GM12878 (cell line): ENCODE results near the gene VEZF1.

ENCODE experiments used
- BACH1 ChIP-seq: fragments of 450-650 bp; IDR thresholded peaks from 2 replicates; pipeline ENCODE4 v1.6.1; 2017; ENCODE audit warnings: mild to moderate bottlenecking, borderline replicate concordance
- CBX3 ChIP-seq: fragments of 200-600 bp; sonication (generic); IDR thresholded peaks from 2 replicates; pipeline ENCODE4 v1.6.1; 2016; ENCODE audit warnings: low read depth, borderline replicate concordance
- CTCF ChIP-seq, 3 experiments: IDR thresholded peaks in 2 of 3; conservative IDR thresholded peaks in 1 of 3; 2 replicates each; pipeline ENCODE4 v1.5.1; 2011; ENCODE audit warnings: low read depth in 3 of 3, low read length in 3 of 3, mild to moderate bottlenecking in 3 of 3, control low read depth in 2 of 3, moderate library complexity in 2 of 3, inconsistent platforms in 1 of 3, mixed read lengths in 1 of 3; ENCODE audit not compliant: control insufficient read depth in 2 of 3, insufficient read depth in 1 of 3; ENCODE audit errors: extremely low read depth in 1 of 3
- GABPA ChIP-seq: IDR thresholded peaks from 2 replicates; pipeline ENCODE4 v1.6.1; 2014; ENCODE audit warnings: antibody characterized with exemption, low read depth, mild to moderate bottlenecking, inconsistent platforms
- LARP7 ChIP-seq: fragments of 450-650 bp; IDR thresholded peaks from 2 replicates; pipeline ENCODE4 v1.6.1; 2017; ENCODE audit warnings: mild to moderate bottlenecking
- NR2C2 ChIP-seq: IDR thresholded peaks from 2 replicates; pipeline ENCODE4 v1.6.1; 2011; ENCODE audit warnings: borderline replicate concordance, low read depth; ENCODE audit not compliant: control insufficient read depth, insufficient read length
- POLR2A ChIP-seq: IDR thresholded peaks from 2 replicates; pipeline ENCODE4 v1.6.1; 2011; ENCODE audit warnings: low read depth, mild to moderate bottlenecking, low read length
- REST ChIP-seq: IDR thresholded peaks from 2 replicates; pipeline ENCODE4 v1.6.1; 2012; ENCODE audit warnings: mild to moderate bottlenecking, low read depth, low read length
- TAF1 ChIP-seq: IDR thresholded peaks from 2 replicates; pipeline ENCODE4 v1.6.1; 2011; ENCODE audit warnings: mild to moderate bottlenecking, low read depth, low read length, borderline replicate concordance

DNA sequence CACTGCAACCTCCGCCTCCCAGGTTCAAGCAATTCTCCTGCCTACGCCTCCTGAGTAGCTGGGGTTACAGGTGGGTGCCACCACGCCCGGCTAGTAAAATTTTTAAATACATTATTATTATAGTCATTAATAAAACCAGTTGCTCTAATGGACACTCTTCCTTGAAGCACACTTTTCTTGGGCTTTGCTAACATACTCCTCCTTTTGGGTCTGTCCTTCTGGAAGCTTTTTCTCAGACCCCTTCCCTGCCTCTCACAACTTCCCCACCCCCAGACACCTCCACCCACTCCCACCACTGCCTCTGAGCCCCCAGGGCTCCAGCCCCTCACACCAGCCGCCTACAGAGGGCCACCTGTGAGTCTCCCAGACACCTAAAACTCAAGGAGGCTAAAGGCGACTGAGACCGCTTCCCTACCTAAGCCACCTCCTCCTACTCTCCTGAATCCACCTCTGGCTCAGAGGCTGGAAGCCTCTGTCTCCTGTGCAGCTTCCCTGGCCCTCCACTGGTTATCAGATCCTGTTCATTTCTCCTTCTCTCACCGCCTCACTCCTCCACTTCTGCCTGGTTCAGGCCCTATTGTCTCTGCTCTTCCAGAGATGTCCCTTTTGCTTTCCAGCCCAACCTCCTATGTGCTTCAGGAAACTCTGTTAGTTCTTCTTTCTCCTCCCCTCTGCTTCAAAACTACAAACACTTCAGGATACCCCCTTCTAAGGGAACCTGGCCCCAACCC lies 30.8 kb downstream of the VEZF1 start:
- TF ChIP-seq LARP7 (no peak), CTCF (IDR thresholded peaks at IDR 0.05 in 2 of 3, conservative IDR thresholded peaks at IDR 0.05 in 1 of 3; ENCODE audit: control insufficient read depth in 2 of 3, extremely low read depth in 1 of 3, insufficient read depth in 1 of 3, low read depth in 3 of 3, low read length in 3 of 3) (no peak), REST (no peak), POLR2A (no peak), BACH1 (no peak), TAF1 (no peak), GABPA (no peak), CBX3 (no peak), NR2C2 (no peak)
